ENCODE results near the gene CCDC191. TPM values are rescaled to one million over a fixed set of nuclear protein-coding genes. Genes with fewer than 3 reads are reported as not detected.
A peak's percentile ranks its signal among the peaks of the same experiment; 100 is the strongest.

Gene CCDC191
- total RNA-seq, 6 experiments from 2014 or later: 0.83 to 1.5 (median 1.2) TPM

DNA sequence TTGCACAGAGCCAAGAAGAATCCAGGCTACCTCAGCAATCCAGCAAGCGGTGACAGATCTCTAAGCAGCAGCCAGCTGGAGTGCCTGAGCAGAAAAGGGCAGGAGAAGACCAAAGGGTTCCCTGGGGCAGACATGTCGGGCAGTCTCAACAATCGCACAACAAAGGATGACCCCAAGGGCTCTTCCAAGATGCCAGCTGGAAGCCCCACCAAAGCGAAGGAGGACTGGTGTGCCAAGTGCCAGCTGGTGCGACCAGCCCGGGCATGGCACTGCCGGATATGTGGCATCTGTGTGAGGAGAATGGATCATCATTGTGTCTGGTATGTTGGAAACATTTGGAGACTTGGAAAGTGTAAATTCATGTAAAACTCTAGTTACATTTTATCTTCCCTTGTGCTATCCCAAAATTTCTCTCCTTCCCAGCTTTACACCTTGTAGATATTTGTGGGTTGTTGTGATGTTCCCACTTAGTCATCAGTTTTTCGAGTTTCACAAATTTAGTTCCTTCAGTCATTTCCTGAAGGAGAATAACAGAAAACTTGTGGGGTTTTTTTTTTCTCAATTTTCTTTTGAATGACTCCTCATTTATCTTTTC, 102.1 kb downstream of the CCDC191 start:
- Mint-ChIP-seq H3K27ac (no peak overlapping the region), H3K9me3 (no peaks in the 10 kb centered on the region), H3K4me1 (ENCODE audit: low read depth) (peaks cover 8% of the 10 kb centered on the region; the same call in 1 of the 2 replicates), H3K4me3 (no peak overlapping the region), H3K36me3 (ENCODE audit: low read depth) (peaks cover 15% of the 10 kb centered on the region), H3K27me3 (ENCODE audit: insufficient read depth) (no peaks in the 10 kb centered on the region)
- TF ChIP-seq CTCF (IDR thresholded peaks at IDR 0.05): no peak
- DNase-seq: no peak

GRCh38 chr3:113953677-113954076, 102.6 kb downstream of the CCDC191 start:
- DNase-seq: no peak
- no peak for TF ChIP-seq CTCF (IDR thresholded peaks at IDR 0.05)
- no peak overlapping the region for H3K4me3 Mint-ChIP-seq
- no peak overlapping the region for H3K27ac Mint-ChIP-seq
- no peaks in the 10 kb centered on the region for H3K27me3 Mint-ChIP-seq (ENCODE audit: insufficient read depth)
- H3K9me3 Mint-ChIP-seq: no peaks in the 10 kb centered on the region
- peaks cover 13% of the 10 kb centered on the region for H3K4me1 Mint-ChIP-seq (ENCODE audit: low read depth)
- peaks cover 10% of the 10 kb centered on the region; the same call in 1 of the 2 replicates for H3K36me3 Mint-ChIP-seq (ENCODE audit: low read depth)

DNA sequence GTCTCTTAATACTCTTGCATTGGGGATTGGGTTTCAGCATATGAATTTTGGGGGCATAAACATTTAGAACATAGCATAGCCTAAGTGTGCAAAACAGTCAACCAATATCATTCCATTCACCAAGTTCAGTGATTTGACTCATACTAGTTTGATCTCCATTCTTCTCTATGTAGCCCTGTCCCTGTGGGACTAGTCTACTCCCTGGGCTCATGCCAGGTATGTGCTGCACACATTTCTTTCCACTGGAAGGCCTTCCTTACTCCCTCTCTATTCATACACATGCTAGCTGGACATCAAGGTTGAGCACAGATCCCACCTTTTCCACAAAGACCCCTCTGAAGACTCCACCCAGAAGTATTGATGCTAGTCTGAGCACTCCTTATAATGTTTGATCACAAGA, 103.4 kb downstream of the CCDC191 start:
- H3K4me1 Mint-ChIP-seq (ENCODE audit: low read depth): peaks cover 16% of the 10 kb centered on the region
- TF ChIP-seq CTCF (IDR thresholded peaks at IDR 0.05): no peak
- DNase-seq: no peak
- H3K9me3 Mint-ChIP-seq: no peaks in the 10 kb centered on the region
- H3K4me3 Mint-ChIP-seq: no peak overlapping the region
- H3K27me3 Mint-ChIP-seq (ENCODE audit: insufficient read depth): no peaks in the 10 kb centered on the region
- H3K27ac Mint-ChIP-seq: no peak overlapping the region
- H3K36me3 Mint-ChIP-seq (ENCODE audit: low read depth): peaks cover 6% of the 10 kb centered on the region; the same call in 1 of the 2 replicates

- TF ChIP-seq CTCF (IDR thresholded peaks at IDR 0.05): no peak
- Mint-ChIP-seq H3K4me1 (ENCODE audit: low read depth) (peaks cover 19% of the 10 kb centered on the region), H3K27ac (no peak overlapping the region), H3K36me3 (ENCODE audit: low read depth) (no peaks in the 10 kb centered on the region), H3K4me3 (peak overlapping the region; percentile 62), H3K9me3 (no peaks in the 10 kb centered on the region), H3K27me3 (ENCODE audit: insufficient read depth) (no peaks in the 10 kb centered on the region)
- DNase-seq: no peak
Observed at GRCh38 chr3:113948015-113948917, 108.1 kb downstream of the CCDC191 start.

DNA sequence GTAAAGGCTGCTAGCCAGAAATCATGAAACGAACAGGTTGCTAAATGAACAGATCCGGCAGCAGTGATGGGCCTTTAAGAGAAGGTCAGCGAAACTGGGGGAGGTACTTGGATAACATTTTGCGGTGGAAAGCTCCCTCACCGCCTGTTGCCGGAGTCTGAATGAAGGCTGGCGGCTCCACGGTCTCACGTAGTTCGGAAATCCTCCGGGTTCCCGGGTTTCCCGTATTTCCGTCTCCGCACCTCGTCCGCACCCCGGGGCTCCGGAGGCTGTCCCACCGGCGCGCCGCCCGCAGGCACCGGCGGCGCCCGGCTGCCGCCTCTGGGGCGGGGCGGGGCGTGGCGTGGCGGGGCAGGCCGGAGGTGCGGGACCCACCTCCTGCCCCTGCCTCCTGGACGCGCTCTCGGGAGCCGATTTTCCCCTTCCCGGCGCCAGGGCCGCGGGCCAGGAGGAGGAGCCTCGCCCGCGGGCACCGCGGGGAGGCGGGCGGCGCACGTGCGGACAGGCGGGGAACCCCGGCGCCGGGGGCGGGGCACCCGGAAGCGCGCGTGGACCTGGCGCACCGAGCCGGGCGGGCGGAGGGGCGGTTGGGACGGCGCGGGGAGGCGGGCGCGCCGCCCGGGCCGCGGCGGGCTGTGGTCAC, 108.8 kb downstream of the CCDC191 start, which contains the start of gene ZDHHC23:
Gene ZDHHC23, plus strand, starts transcription at position 642 of the 643 bp plus-strand sequence. CDS start 790 bp downstream, outside the sequence.
- no peaks in the 10 kb centered on the region for H3K36me3 Mint-ChIP-seq (ENCODE audit: low read depth)
- peak within 1 kb of the TSS; percentile 87 for H3K4me3 Mint-ChIP-seq
- no peak for TF ChIP-seq CTCF (IDR thresholded peaks at IDR 0.05)
- no peaks in the 10 kb centered on the region for H3K9me3 Mint-ChIP-seq
- H3K27me3 Mint-ChIP-seq (ENCODE audit: insufficient read depth): no peaks in the 10 kb centered on the region
- peaks cover 19% of the 10 kb centered on the region for H3K4me1 Mint-ChIP-seq (ENCODE audit: low read depth)
- peak within 1 kb of the TSS; percentile 53 for H3K27ac Mint-ChIP-seq
- peak; percentile 38 for DNase-seq
